HepG2 (cell line): ENCODE data around the gene AHRR. TPM values are rescaled to one million over a fixed set of nuclear protein-coding genes. Genes with fewer than 3 reads are reported as not detected.

Source experiments
- ATAC-seq: fragments of 200-7000 bp; cut with Tn5 transposase; 3 replicates; pipeline ENCODE4 v1.9.1; 2020; ENCODE audit warnings: mild to moderate bottlenecking, moderate library complexity
- BruUV-seq: library from RNA; stranded (reverse); fragments of 400-500 nt; replicated peaks from 2 replicates; lab custom pipeline; 2021; lab: Mats Ljungman, UMichigan
- CTCF ChIA-PET: fragments of 300-600 bp; formaldehyde crosslinking; extraction: SDS; loops from one replicate; lab custom pipeline; 2021; ENCODE audit warnings: low total read pairs, inconsistent platforms, low intra/inter-chr PET ratio; lab: Yijun Ruan, JAX
- POLR2A ChIA-PET: fragments of 350-600 bp; sonication (Branson Sonifier 250); formaldehyde crosslinking; loops from one replicate; lab custom pipeline; 2020; ENCODE audit warnings: antibody characterized with exemption, inconsistent platforms; lab: Yijun Ruan, JAX
- DNase-seq: peaks from one replicate; pipeline ENCODE4 v3.0.0-alpha.2; 2015; ENCODE audit warnings: low spot score
- FAIRE-seq: peaks from 3 replicates; lab custom pipeline; 2011; peaks lifted over from hg19 to GRCh38; lab: Jason Lieb, UNC
- H2AFZ ChIP-seq: one replicate; pipeline ENCODE4 v1.6.1; 2011; ENCODE audit warnings: low read length, inconsistent platforms
- H3K27ac ChIP-seq: fragments of 300-600 bp; 3 replicates; pipeline ENCODE4 v1.8.0; 2011; ENCODE audit warnings: mixed run types, mild to moderate bottlenecking, mixed read lengths, low read length, inconsistent platforms; ENCODE audit not compliant: insufficient read depth; ENCODE audit errors: extremely low read length
- H3K27me3 ChIP-seq, 2 experiments: fragments of 200-600 bp in 1 of 2; 2 replicates in 1 of 2; 3 replicates in 1 of 2; pipeline versions ENCODE4 v1.6.0 to v1.8.0; 2011; ENCODE audit warnings: low read length in 2 of 2, mild to moderate bottlenecking in 2 of 2, moderate library complexity in 2 of 2, inconsistent platforms in 1 of 2; ENCODE audit not compliant: insufficient read depth in 2 of 2, control insufficient read depth in 1 of 2
- H3K36me3 ChIP-seq, 2 experiments: fragments of 200-600 bp in 1 of 2; replicated peaks in 1 of 2; 2 replicates in 1 of 2; 3 replicates in 1 of 2; pipeline versions ENCODE4 v1.5.1 to v1.8.0; 2011; ENCODE audit warnings: low read length in 2 of 2, inconsistent platforms in 1 of 2; ENCODE audit not compliant: insufficient read depth in 2 of 2, control insufficient read depth in 1 of 2
- H3K4me1 ChIP-seq: 2 replicates; pipeline ENCODE4 v1.5.1; 2012; ENCODE audit warnings: low read length, inconsistent platforms; ENCODE audit not compliant: insufficient read depth
- H3K4me2 ChIP-seq: 2 replicates; pipeline ENCODE4 v1.6.0; 2011; ENCODE audit warnings: low read depth, low read length, inconsistent platforms
- H3K4me3 ChIP-seq, 3 experiments: fragments of 200-600 bp in 1 of 3; sonication (generic), shearing (Covaris generic) in 1 of 3; replicated peaks in 1 of 3; 2 replicates each; pipeline ENCODE4 v1.5.1; 2011 to 2016; ENCODE audit warnings: low read length in 3 of 3, inconsistent platforms in 2 of 3, low read depth in 2 of 3, mild to moderate bottlenecking in 2 of 3, control low read depth in 1 of 3, mixed read lengths in 1 of 3; ENCODE audit not compliant: insufficient read depth in 1 of 3
- H3K79me2 ChIP-seq: one replicate; pipeline ENCODE4 v1.6.1; 2011; ENCODE audit warnings: low read length, inconsistent platforms; ENCODE audit not compliant: insufficient read depth
- H3K9ac ChIP-seq: 2 replicates; pipeline ENCODE4 v1.6.0; 2011; ENCODE audit warnings: mild to moderate bottlenecking, low read depth, low read length, inconsistent platforms; ENCODE audit not compliant: insufficient read depth
- H3K9me3 ChIP-seq: 2 replicates; pipeline ENCODE4 v1.5.1; 2012; ENCODE audit warnings: mild to moderate bottlenecking, low read length
- H4K20me1 ChIP-seq: 2 replicates; pipeline ENCODE4 v1.6.0; 2011; ENCODE audit warnings: inconsistent platforms, mild to moderate bottlenecking, low read length, moderate library complexity; ENCODE audit not compliant: insufficient read depth
- ATF7-NPFF ChIP-seq: sonication (generic); formaldehyde crosslinking; IDR thresholded peaks from 2 replicates; pipeline ENCODE4 v1.8.1; 2023; ENCODE audit warnings: mild to moderate bottlenecking, low read depth, missing genetic modification reagents, moderate library complexity
- DPF2 ChIP-seq: sonication (generic); formaldehyde crosslinking; IDR thresholded peaks from 2 replicates; pipeline ENCODE4 v1.4.0; 2020; ENCODE audit warnings: mild to moderate bottlenecking, low read depth, missing genetic modification reagents, borderline replicate concordance
- GZF1 ChIP-seq: sonication (generic); formaldehyde crosslinking; IDR thresholded peaks from 2 replicates; pipeline ENCODE4 v1.5.1; 2020; ENCODE audit warnings: mild to moderate bottlenecking, missing genetic modification reagents
- HCFC1 ChIP-seq: fragments of 150-350 bp; IDR thresholded peaks from 2 replicates; pipeline ENCODE4 v1.6.1; 2014; ENCODE audit warnings: low read depth, low read length
- IRF2 ChIP-seq: IDR thresholded peaks from 2 replicates; pipeline ENCODE4 v1.6.1; 2018; ENCODE audit warnings: missing genetic modification reagents, missing compliant biosample characterization
- ISX ChIP-seq: sonication (generic); formaldehyde crosslinking; conservative IDR thresholded peaks from 2 replicates; pipeline ENCODE4 v1.5.0; 2020; ENCODE audit warnings: missing genetic modification reagents
- JUN ChIP-seq: sonication (generic); formaldehyde crosslinking; IDR thresholded peaks from 2 replicates; pipeline ENCODE4 v1.4.0; 2020; ENCODE audit warnings: mild to moderate bottlenecking, missing genetic modification reagents
- NCOA1 ChIP-seq: sonication (generic); formaldehyde crosslinking; IDR thresholded peaks from 2 replicates; pipeline ENCODE4 v1.9.0; 2021; ENCODE audit warnings: missing genetic modification reagents
- TCF12 ChIP-seq, 2 experiments: fragments of 450-650 bp in 1 of 2; sonication (generic) in 1 of 2; formaldehyde crosslinking in 1 of 2; IDR thresholded peaks; 2 replicates each; pipeline versions ENCODE4 v1.6.1 to v1.8.0; 2017 to 2022; ENCODE audit warnings: antibody characterized with exemption in 1 of 2, mild to moderate bottlenecking in 1 of 2, missing genetic modification reagents in 1 of 2, moderate library complexity in 1 of 2
- TEAD3 ChIP-seq: optimal IDR thresholded peaks from 2 replicates; pipeline ENCODE3; 2016; ENCODE audit warnings: borderline replicate concordance
- WIZ ChIP-seq: sonication (generic); formaldehyde crosslinking; IDR thresholded peaks from 2 replicates; pipeline ENCODE4 v1.5.1; 2020; ENCODE audit warnings: mild to moderate bottlenecking, missing genetic modification reagents
- ZC3H4 ChIP-seq: sonication (generic); formaldehyde crosslinking; IDR thresholded peaks from 2 replicates; pipeline ENCODE4 v1.4.0; 2020; ENCODE audit warnings: missing genetic modification reagents, borderline replicate concordance
- ZNF781 ChIP-seq: sonication (generic); formaldehyde crosslinking; IDR thresholded peaks from 2 replicates; pipeline ENCODE4 v1.5.1; 2020; ENCODE audit warnings: borderline replicate concordance, mild to moderate bottlenecking, missing genetic modification reagents; ENCODE audit errors: not compliant biosample characterization
- WGBS: methylation state at CpG from one replicate; pipeline ENCODE4 v1.1.6; 2017; ENCODE audit warnings: low lambda C conversion rate; 5-methylcytosine and 5-hydroxymethylcytosine counted together
- in situ Hi-C: cut with HindIII; loops from 2 replicates; pipeline ENCODE4 v1.10.0; 2017; ENCODE audit warnings: low pct_unique_long_range_greater_than_20kb; ENCODE audit not compliant: extremely low pct_ligation_motif_present
- intact Hi-C: fragments of 100-400 bp; cut with micrococcal nuclease; formaldehyde crosslinking; loops from one replicate; pipeline ENCODE4 v1.10.0; 2022; ENCODE audit not compliant: unreplicated experiment
- polyA plus RNA-seq, 8 experiments: library from polyadenylated mRNA; depleted of rRNA in 3 of 8; stranded (reverse) in 7 of 8; unstranded in 1 of 8; fragments of >200 nt; fragmentation: Illumina TruSeq in 4 of 8; extraction: Trizol in 4 of 8; gene quantifications; 2 replicates each; pipeline versions ENCODE4 v1.2.1 to v1.2.3, GENCODE V29; 2011 to 2016; ENCODE audit warnings: low read depth in 4 of 8, missing spikeins in 1 of 8, mixed read lengths in 1 of 8; ENCODE audit not compliant: insufficient read depth in 1 of 8
- total RNA-seq, 5 experiments: library from RNA; depleted of rRNA; stranded (reverse); fragments of >200 nt; fragmentation: Illumina TruSeq; extraction: Trizol; gene quantifications; 2 replicates each; pipeline ENCODE4 v1.2.3, GENCODE V29; 2016; ENCODE audit warnings: low read depth in 1 of 5
- TF ChIP-seq, protein P1 (sequence below): sonication (generic); formaldehyde crosslinking; IDR thresholded peaks from 2 replicates; pipeline ENCODE4 v1.5.0; 2020; ENCODE audit warnings: mild to moderate bottlenecking, missing genetic modification reagents, moderate library complexity
- TF ChIP-seq, protein P2 (sequence below): fragments of 450-650 bp; IDR thresholded peaks from 2 replicates; pipeline ENCODE4 v1.6.1; 2017

The AHRR gene
- total and polyA plus RNA-seq, 2 of the 13 experiments (the other 11 are each of a cell fraction or from before 2014, with no cell fraction given): 0.28 to 0.35 TPM

DNA sequence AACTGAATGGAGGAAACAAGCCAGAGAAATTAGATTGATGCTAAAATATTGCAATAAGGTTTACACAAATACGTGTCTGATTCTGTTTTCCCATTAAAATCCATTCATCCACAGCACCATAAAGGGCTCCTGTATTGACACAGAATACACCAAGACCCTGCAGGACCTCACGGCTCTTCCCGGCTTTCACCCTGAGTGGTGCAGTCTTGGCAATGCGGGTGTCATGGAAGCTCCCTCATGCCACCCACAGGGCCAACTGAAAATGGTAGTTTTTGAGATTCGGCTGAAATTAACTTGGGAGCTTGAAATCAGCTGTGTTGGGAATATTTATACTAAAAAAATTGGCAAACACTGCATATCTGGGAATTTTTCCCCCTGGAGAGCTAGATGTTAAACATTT lies 104.2 kb downstream of the AHRR start:
- H4K20me1 ChIP-seq: no peaks in the 10 kb centered on the region
- BruUV-seq: no TSS peak
- H3K36me3 ChIP-seq: no peaks in the 10 kb centered on the region
- no peak overlapping the region for H3K9ac ChIP-seq
- no peak for ATAC-seq
- no peak for FAIRE-seq
- peaks cover 4% of the 10 kb centered on the region for H3K4me1 ChIP-seq
- no peak for TF ChIP-seq ZC3H4 (CRISPR knock-in tag)
- no peak for TF ChIP-seq WIZ (CRISPR knock-in tag)
- TF ChIP-seq, protein P1, sequence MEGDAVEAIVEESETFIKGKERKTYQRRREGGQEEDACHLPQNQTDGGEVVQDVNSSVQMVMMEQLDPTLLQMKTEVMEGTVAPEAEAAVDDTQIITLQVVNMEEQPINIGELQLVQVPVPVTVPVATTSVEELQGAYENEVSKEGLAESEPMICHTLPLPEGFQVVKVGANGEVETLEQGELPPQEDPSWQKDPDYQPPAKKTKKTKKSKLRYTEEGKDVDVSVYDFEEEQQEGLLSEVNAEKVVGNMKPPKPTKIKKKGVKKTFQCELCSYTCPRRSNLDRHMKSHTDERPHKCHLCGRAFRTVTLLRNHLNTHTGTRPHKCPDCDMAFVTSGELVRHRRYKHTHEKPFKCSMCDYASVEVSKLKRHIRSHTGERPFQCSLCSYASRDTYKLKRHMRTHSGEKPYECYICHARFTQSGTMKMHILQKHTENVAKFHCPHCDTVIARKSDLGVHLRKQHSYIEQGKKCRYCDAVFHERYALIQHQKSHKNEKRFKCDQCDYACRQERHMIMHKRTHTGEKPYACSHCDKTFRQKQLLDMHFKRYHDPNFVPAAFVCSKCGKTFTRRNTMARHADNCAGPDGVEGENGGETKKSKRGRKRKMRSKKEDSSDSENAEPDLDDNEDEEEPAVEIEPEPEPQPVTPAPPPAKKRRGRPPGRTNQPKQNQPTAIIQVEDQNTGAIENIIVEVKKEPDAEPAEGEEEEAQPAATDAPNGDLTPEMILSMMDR: 0 out of 2 replicates have a peak, but pooled peaks have one; percentile 22
- no peak for TF ChIP-seq NCOA1 (CRISPR knock-in tag)
- no peaks in the 10 kb centered on the region for H3K79me2 ChIP-seq
- intact Hi-C loops: no loop called here
- in situ Hi-C loops: no loop called here
- H2AFZ ChIP-seq: no peak overlapping the region
- 57% methylated on average over 5 of the region's 5 CpGs for WGBS
- H3K9me3 ChIP-seq: no peaks in the 10 kb centered on the region
- no peak for DNase-seq
- H3K27ac ChIP-seq: no peak overlapping the region
- ChIA-PET CTCF (no interaction called here), POLR2A (no interaction called here)
- H3K27me3 ChIP-seq: no peaks in the 10 kb centered on the region
- H3K4me3 ChIP-seq: no peak overlapping the region
- no peak overlapping the region for H3K4me2 ChIP-seq

DNA sequence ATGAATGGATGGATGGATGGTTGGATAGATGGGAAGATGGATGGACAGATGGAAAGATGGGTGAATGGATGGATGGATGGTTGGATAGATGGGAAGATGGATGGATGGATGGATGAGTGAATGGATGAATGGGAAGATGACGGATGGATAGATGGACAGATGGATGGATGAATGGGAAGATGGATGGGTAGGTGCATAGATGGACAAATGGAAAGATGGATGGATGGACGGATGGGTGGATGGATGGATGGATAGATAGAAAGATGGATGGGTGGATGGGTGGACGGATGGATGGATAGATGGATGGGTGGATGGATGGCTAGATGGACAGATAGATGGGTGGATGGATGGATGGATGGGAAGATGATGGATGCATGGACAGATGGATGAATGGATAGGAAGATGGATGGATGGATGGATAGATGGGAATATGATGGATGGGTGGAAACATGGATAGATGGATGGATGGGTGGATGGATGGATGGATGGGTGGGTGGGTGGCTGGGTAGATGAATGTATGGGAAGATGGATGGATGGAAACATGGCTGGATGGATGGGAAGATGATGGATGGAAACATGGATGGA lies 105.0 kb downstream of the AHRR start:
- H3K4me1 ChIP-seq: peaks cover 10% of the 10 kb centered on the region
- intact Hi-C loops: no loop called here
- no peak overlapping the region for H3K9ac ChIP-seq
- DNase-seq (no peak), FAIRE-seq (no peak), ATAC-seq (no peak)
- no peaks in the 10 kb centered on the region for H3K9me3 ChIP-seq
- H3K27ac ChIP-seq: no peak overlapping the region
- 56% methylated on average over 3 of the region's 3 CpGs for WGBS
- no peak overlapping the region for H3K4me2 ChIP-seq
- no peak overlapping the region for H2AFZ ChIP-seq
- H3K27me3 ChIP-seq: no peaks in the 10 kb centered on the region
- in situ Hi-C loops: no loop called here
- no peaks in the 10 kb centered on the region for H3K79me2 ChIP-seq
- H3K36me3 ChIP-seq: no peaks in the 10 kb centered on the region
- ChIA-PET CTCF (no interaction called here), POLR2A (no interaction called here)
- H3K4me3 ChIP-seq: no peak overlapping the region
- H4K20me1 ChIP-seq: no peaks in the 10 kb centered on the region
- no TSS peak for BruUV-seq
- TF ChIP-seq TEAD3 (CRISPR knock-in tag): no peak
- TF ChIP-seq ISX: no peak
- TF ChIP-seq TCF12 (IDR thresholded peaks at IDR 0.05): no peak
- no peak for TF ChIP-seq TCF12 (CRISPR knock-in tag; IDR thresholded peaks at IDR 0.05)
- TF ChIP-seq IRF2: no peak
- no peak for TF ChIP-seq DPF2 (CRISPR knock-in tag)
- no peak for TF ChIP-seq JUN (CRISPR knock-in tag)
- TF ChIP-seq, protein P2, sequence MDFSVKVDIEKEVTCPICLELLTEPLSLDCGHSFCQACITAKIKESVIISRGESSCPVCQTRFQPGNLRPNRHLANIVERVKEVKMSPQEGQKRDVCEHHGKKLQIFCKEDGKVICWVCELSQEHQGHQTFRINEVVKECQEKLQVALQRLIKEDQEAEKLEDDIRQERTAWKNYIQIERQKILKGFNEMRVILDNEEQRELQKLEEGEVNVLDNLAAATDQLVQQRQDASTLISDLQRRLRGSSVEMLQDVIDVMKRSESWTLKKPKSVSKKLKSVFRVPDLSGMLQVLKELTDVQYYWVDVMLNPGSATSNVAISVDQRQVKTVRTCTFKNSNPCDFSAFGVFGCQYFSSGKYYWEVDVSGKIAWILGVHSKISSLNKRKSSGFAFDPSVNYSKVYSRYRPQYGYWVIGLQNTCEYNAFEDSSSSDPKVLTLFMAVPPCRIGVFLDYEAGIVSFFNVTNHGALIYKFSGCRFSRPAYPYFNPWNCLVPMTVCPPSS: no peak
- no peak for TF ChIP-seq HCFC1
- TF ChIP-seq ATF7-NPFF: no peak
- no peak for TF ChIP-seq GZF1 (CRISPR knock-in tag)
- no peak for TF ChIP-seq ZNF781
